OCI-LY7 (cell line): ENCODE results near the gene GOLPH3. TPM values are rescaled to one million over a fixed set of nuclear protein-coding genes. Genes with fewer than 3 reads are reported as not detected.

Source experiments
- BruUV-seq: library from RNA; stranded (reverse); fragments of 400-500 nt; replicated peaks from 2 replicates; lab custom pipeline; 2021; lab: Mats Ljungman, UMichigan
- CTCF ChIA-PET: fragments of 300-600 bp; sonication (Branson Sonifier 250); formaldehyde crosslinking; loops from one replicate; lab custom pipeline; 2022; ENCODE audit warnings: antibody characterized with exemption; ENCODE audit not compliant: unreplicated experiment; lab: Charles Lee
- POLR2A ChIA-PET: fragments of 300-600 bp; sonication (Branson Sonifier 250); formaldehyde crosslinking; loops from one replicate; lab custom pipeline; 2022; ENCODE audit warnings: antibody characterized with exemption; lab: Charles Lee
- DNase-seq: peaks from one replicate; pipeline ENCODE4 v3.0.0-alpha.2; 2015; ENCODE audit warnings: low spot score
- H2AFZ ChIP-seq: fragments of 200-600 bp; sonication (generic), shearing (Covaris generic); 2 replicates; pipeline ENCODE4 v1.6.1; 2014; ENCODE audit warnings: mild to moderate bottlenecking, antibody characterized with exemption, low read length, moderate library complexity
- H3K27ac ChIP-seq: fragments of 200-600 bp; sonication (generic); 2 replicates; pipeline ENCODE4 v1.5.1; 2014; ENCODE audit warnings: mixed run types, low read depth, mild to moderate bottlenecking, moderate library complexity, low read length, inconsistent platforms; ENCODE audit not compliant: poor library complexity, severe bottlenecking
- H3K36me3 ChIP-seq: fragments of 200-600 bp; sonication (generic); 2 replicates; pipeline ENCODE4 v1.6.1; 2014; ENCODE audit warnings: mild to moderate bottlenecking, antibody characterized with exemption, low read length, moderate library complexity, mixed read lengths; ENCODE audit not compliant: insufficient read depth
- H3K4me1 ChIP-seq: fragments of 200-600 bp; sonication (generic); 2 replicates; pipeline ENCODE4 v1.5.1; 2014; ENCODE audit warnings: mild to moderate bottlenecking, low read length; ENCODE audit not compliant: insufficient read depth, poor library complexity, severe bottlenecking
- H3K4me2 ChIP-seq: fragments of 200-600 bp; sonication (generic); 2 replicates; pipeline ENCODE4 v1.6.1; 2014; ENCODE audit warnings: mild to moderate bottlenecking, low read length
- H3K4me3 ChIP-seq: fragments of 200-600 bp; sonication (generic); 2 replicates; pipeline ENCODE4 v1.5.1; 2014; ENCODE audit warnings: mild to moderate bottlenecking, low read depth, low read length; ENCODE audit not compliant: poor library complexity, severe bottlenecking
- H3K79me2 ChIP-seq: fragments of 200-600 bp; sonication (generic); 2 replicates; pipeline ENCODE4 v1.6.1; 2016; ENCODE audit warnings: low read depth, mild to moderate bottlenecking, low read length, moderate library complexity, mixed read lengths; ENCODE audit not compliant: insufficient read depth
- H3K9me2 ChIP-seq: fragments of 200-600 bp; sonication (generic); 2 replicates; pipeline ENCODE4 v1.6.1; 2016; ENCODE audit warnings: mild to moderate bottlenecking, low read length, mixed read lengths; ENCODE audit not compliant: insufficient read depth
- H3K9me3 ChIP-seq: fragments of 200-600 bp; sonication (generic); 2 replicates; pipeline ENCODE4 v1.6.1; 2014; ENCODE audit warnings: mild to moderate bottlenecking, mixed run types, low read length, mixed read lengths
- H4K20me1 ChIP-seq: fragments of 200-600 bp; sonication (generic); 2 replicates; pipeline ENCODE4 v1.6.1; 2014; ENCODE audit warnings: mild to moderate bottlenecking, antibody characterized with exemption, low read length, moderate library complexity, mixed read lengths; ENCODE audit not compliant: insufficient read depth
- EZH2phosphoT487 ChIP-seq: fragments of 200-600 bp; sonication (generic); IDR thresholded peaks from 2 replicates; pipeline ENCODE4 v1.6.1; 2018; ENCODE audit warnings: low read depth, borderline replicate concordance, mild to moderate bottlenecking, mixed run types, antibody characterized with exemption, low read length, moderate library complexity, mixed read lengths
- intact Hi-C: fragments of 100-400 bp; cut with micrococcal nuclease; formaldehyde crosslinking; loops from one replicate; pipeline ENCODE4 v1.10.0; 2022; ENCODE audit not compliant: unreplicated experiment
- total RNA-seq, 2 experiments: library from RNA; depleted of rRNA in 1 of 2; stranded (reverse); fragments of >200 nt in 1 of 2; shearing (Covaris generic) in 1 of 2; gene quantifications; 2 replicates each; pipeline ENCODE4 v1.2.3, GENCODE V29; 2014 to 2022
- TF ChIP-seq, protein P1 (sequence below): fragments of 200-600 bp; sonication (generic); conservative IDR thresholded peaks from 2 replicates; pipeline ENCODE4 v1.5.1; 2014; ENCODE audit warnings: mild to moderate bottlenecking, antibody characterized with exemption, low read length, moderate library complexity, mixed read lengths

Gene GOLPH3
- total RNA-seq, 2 experiments from 2014 or later, result 35.9 to 53.8 TPM

DNA sequence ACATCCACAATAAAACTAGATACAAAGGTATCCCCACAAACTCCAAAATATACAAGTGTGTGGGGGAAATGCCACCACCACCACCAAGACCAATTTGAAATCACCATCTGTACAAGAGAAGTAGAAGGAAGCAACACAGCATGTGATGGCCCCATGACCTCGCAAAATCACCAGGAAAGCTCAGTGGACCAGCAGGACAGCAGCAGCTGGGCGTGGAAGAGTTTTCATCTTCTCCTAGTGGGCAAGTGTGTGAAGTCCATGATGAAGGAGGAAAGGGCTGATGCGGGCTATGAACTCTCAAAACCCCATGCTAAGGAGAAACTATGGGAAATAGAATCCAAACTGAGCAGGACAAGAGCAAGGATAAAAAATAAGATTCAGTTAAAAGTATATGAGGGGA, 58.1 kb downstream of the GOLPH3 start:
- Histone ChIP-seq H3K36me3 (peaks cover 70% of the 10 kb centered on the region), H3K27ac (no peak overlapping the region), H2AFZ (no peak overlapping the region), H3K4me1 (no peaks in the 10 kb centered on the region), H3K79me2 (no peaks in the 10 kb centered on the region), H3K4me2 (no peak overlapping the region), H3K9me2 (no peaks in the 10 kb centered on the region), H4K20me1 (0 out of 2 replicates have a peak, but pooled peaks cover 5% of the 10 kb centered on the region), H3K4me3 (no peak overlapping the region), H3K9me3 (no peaks in the 10 kb centered on the region)
- no TSS peak for BruUV-seq
- intact Hi-C loops, result no loop called here
- ChIA-PET POLR2A (interaction anchor here (0.7 to 0.8 kb wide), 3 partner anchors 9 to 114 kb away, joined by 3 read pairs; no protein-coding TSS in a partner anchor), CTCF (no interaction called here)
- no peak for DNase-seq
- no peak for TF ChIP-seq EZH2phosphoT487
- TF ChIP-seq, protein P1, sequence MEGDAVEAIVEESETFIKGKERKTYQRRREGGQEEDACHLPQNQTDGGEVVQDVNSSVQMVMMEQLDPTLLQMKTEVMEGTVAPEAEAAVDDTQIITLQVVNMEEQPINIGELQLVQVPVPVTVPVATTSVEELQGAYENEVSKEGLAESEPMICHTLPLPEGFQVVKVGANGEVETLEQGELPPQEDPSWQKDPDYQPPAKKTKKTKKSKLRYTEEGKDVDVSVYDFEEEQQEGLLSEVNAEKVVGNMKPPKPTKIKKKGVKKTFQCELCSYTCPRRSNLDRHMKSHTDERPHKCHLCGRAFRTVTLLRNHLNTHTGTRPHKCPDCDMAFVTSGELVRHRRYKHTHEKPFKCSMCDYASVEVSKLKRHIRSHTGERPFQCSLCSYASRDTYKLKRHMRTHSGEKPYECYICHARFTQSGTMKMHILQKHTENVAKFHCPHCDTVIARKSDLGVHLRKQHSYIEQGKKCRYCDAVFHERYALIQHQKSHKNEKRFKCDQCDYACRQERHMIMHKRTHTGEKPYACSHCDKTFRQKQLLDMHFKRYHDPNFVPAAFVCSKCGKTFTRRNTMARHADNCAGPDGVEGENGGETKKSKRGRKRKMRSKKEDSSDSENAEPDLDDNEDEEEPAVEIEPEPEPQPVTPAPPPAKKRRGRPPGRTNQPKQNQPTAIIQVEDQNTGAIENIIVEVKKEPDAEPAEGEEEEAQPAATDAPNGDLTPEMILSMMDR, result no peak

DNA sequence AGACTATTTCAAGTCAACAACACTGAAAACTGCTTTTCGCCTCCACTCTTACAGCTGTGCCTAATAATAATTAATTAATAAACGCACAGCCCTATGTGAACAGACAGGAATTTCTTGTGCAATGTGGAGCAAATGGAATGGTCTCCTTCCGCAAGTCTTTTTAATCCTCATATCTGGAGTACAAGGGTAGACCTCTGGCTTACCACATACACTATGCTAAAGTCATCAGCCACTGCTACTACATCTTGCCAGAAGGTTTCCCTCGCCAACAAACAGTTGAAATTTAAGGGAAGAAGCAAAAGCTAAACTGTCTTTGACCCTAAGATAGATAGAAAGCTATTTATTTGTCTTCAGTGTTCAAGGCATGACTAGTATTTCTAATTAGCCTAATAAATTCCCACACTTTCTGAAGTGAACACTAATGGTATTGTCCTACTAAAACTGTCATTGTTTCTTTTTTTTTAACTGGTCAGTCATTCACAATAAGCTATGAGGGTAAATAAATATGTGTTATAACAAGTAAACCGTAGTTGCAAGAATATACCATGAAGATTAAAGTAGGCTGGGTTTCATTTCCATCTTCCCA, 63.9 kb downstream of the GOLPH3 start:
- Histone ChIP-seq H3K9me2 (no peaks in the 10 kb centered on the region), H3K4me1 (no peaks in the 10 kb centered on the region), H3K4me2 (no peak overlapping the region), H3K27ac (no peak overlapping the region), H3K79me2 (no peaks in the 10 kb centered on the region), H3K36me3 (peaks cover 73% of the 10 kb centered on the region), H3K4me3 (no peak overlapping the region), H2AFZ (no peak overlapping the region), H4K20me1 (0 out of 2 replicates have a peak, but pooled peaks cover 2% of the 10 kb centered on the region), H3K9me3 (no peaks in the 10 kb centered on the region)
- no TSS peak for BruUV-seq
- intact Hi-C loops, result no loop called here
- CTCF ChIA-PET, result no interaction called here
- TF ChIP-seq, protein P1, result no peak
- no peak for TF ChIP-seq EZH2phosphoT487
- DNase-seq, result no peak
- POLR2A ChIA-PET, result interaction anchor here (0.6 kb wide), 1 partner anchor 30 kb away, joined by 3 read pairs; no protein-coding TSS in a partner anchor

DNA sequence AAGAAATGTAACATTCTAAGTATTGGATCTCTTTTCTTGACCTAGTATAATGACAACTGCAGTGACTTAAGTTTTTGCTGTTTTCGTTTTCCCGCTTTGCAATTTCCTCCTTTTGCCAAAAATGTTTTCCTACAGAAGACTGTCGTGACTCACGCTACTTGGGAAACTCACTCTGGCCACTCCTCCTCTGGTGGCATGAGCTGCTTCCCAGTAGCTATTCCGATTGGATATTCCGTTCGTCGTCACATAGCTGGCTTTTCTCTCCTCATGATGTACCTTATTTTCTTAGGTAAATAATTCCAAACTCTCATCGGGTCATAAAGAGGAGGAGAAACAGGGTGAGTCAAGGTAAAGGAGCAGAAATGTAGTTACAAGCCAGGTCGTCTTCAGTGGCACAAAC, 64.9 kb downstream of the GOLPH3 start:
- POLR2A ChIA-PET, result interaction anchor here (0.8 to 1.2 kb wide), 2 partner anchors 16 to 28 kb away, joined by 3 to 4 read pairs; no protein-coding TSS in a partner anchor
- DNase-seq, result no peak
- Histone ChIP-seq H3K4me1 (no peaks in the 10 kb centered on the region), H3K36me3 (peaks cover 68% of the 10 kb centered on the region), H2AFZ (no peak overlapping the region), H3K79me2 (no peaks in the 10 kb centered on the region), H3K9me3 (no peaks in the 10 kb centered on the region), H4K20me1 (no peaks in the 10 kb centered on the region), H3K9me2 (no peaks in the 10 kb centered on the region), H3K4me2 (no peak overlapping the region), H3K4me3 (no peak overlapping the region), H3K27ac (no peak overlapping the region)
- BruUV-seq, result no TSS peak
- intact Hi-C loops, result loop anchor here (10.0 kb wide), 1 partner anchor 216 kb away; no protein-coding TSS in a partner anchor
- TF ChIP-seq, protein P1, result no peak
- no peak for TF ChIP-seq EZH2phosphoT487
- CTCF ChIA-PET, result no interaction called here
